Panc1 (cell line): ENCODE data around the gene KIAA0232. TPM values are rescaled to one million over a fixed set of nuclear protein-coding genes. Genes with fewer than 3 reads are reported as not detected.

Experiments used
- ATAC-seq: fragments of 200-7000 bp; cut with Tn5 transposase; 2 replicates; pipeline ENCODE4 v1.9.1; 2020; ENCODE audit warnings: mild to moderate bottlenecking, moderate library complexity
- BruUV-seq: library from RNA; stranded (reverse); fragments of 400-500 nt; replicated peaks from 2 replicates; lab custom pipeline; 2021; lab: Mats Ljungman, UMichigan
- CTCF ChIA-PET: fragments of 300-600 bp; sonication (Branson Sonifier 250); formaldehyde crosslinking; loops from one replicate; lab custom pipeline; 2022; ENCODE audit warnings: antibody characterized with exemption; lab: Charles Lee
- POLR2A ChIA-PET: fragments of 300-600 bp; sonication (Branson Sonifier 250); formaldehyde crosslinking; loops from one replicate; lab custom pipeline; 2022; ENCODE audit warnings: antibody characterized with exemption; lab: Charles Lee
- DNase-seq: peaks from one replicate; pipeline ENCODE4 v3.0.0-alpha.2; 2010; ENCODE audit warnings: low read depth, low spot score
- H3K27ac ChIP-seq: 2 replicates; pipeline ENCODE4 v1.5.1; 2011; ENCODE audit warnings: mild to moderate bottlenecking, low read length, inconsistent platforms
- H3K27me3 ChIP-seq: fragments of 200-500 bp; sonication (Bioruptor generic); 2 replicates; pipeline ENCODE4 v1.6.0; 2014; ENCODE audit warnings: low read length, inconsistent platforms; ENCODE audit not compliant: control insufficient read depth, insufficient read depth
- H3K36me3 ChIP-seq: fragments of 200-500 bp; sonication (Bioruptor generic); 2 replicates; pipeline ENCODE4 v1.5.1; 2014; ENCODE audit warnings: inconsistent platforms, mild to moderate bottlenecking, low read length, moderate library complexity; ENCODE audit not compliant: control insufficient read depth, insufficient read depth
- H3K4me1 ChIP-seq: 2 replicates; pipeline ENCODE4 v1.5.1; 2011; ENCODE audit warnings: inconsistent platforms, mild to moderate bottlenecking, low read length, moderate library complexity; ENCODE audit not compliant: control insufficient read depth, insufficient read depth
- H3K4me3 ChIP-seq, 2 experiments: 2 replicates each; pipeline ENCODE4 v1.5.1; 2011 to 2012; ENCODE audit warnings: low read depth in 2 of 2, low read length in 2 of 2, mild to moderate bottlenecking in 2 of 2, inconsistent platforms in 1 of 2, moderate library complexity in 1 of 2
- H3K9me3 ChIP-seq: fragments of 200-500 bp; sonication (Bioruptor generic); 2 replicates; pipeline ENCODE4 v1.5.1; 2014; ENCODE audit warnings: low read depth, mild to moderate bottlenecking, inconsistent platforms, low read length, moderate library complexity; ENCODE audit not compliant: control insufficient read depth, insufficient read depth
- CTCF ChIP-seq: fragments of 450-650 bp; IDR thresholded peaks from 2 replicates; pipeline ENCODE4 v1.5.1; 2017; ENCODE audit warnings: mild to moderate bottlenecking
- POLR2AphosphoS5 ChIP-seq: IDR thresholded peaks from 2 replicates; pipeline ENCODE4 v1.6.1; 2012; ENCODE audit warnings: mild to moderate bottlenecking, low read depth, low read length, moderate library complexity
- REST ChIP-seq, 2 experiments: IDR thresholded peaks; 2 replicates each; pipeline ENCODE4 v1.6.1; 2011 to 2012; ENCODE audit warnings: low read depth in 2 of 2, control low read depth in 1 of 2, low read length in 1 of 2, mild to moderate bottlenecking in 1 of 2, moderate library complexity in 1 of 2; ENCODE audit not compliant: insufficient read depth in 1 of 2
- SIN3A ChIP-seq: IDR thresholded peaks from 2 replicates; pipeline ENCODE4 v1.6.1; 2012; ENCODE audit warnings: low read depth, mild to moderate bottlenecking, low read length, moderate library complexity, borderline replicate concordance; ENCODE audit not compliant: insufficient read depth
- TCF7L2 ChIP-seq: IDR thresholded peaks from 2 replicates; pipeline ENCODE4 v1.6.1; 2011; ENCODE audit warnings: mild to moderate bottlenecking, low read depth, low read length, inconsistent platforms
- in situ Hi-C: cut with HindIII; loops from 2 replicates; pipeline ENCODE4 v1.10.0; 2016; ENCODE audit warnings: low sequenced_read_pairs, low pct_unique_long_range_greater_than_20kb
- intact Hi-C: fragments of 100-400 bp; cut with micrococcal nuclease; formaldehyde crosslinking; loops from one replicate; pipeline ENCODE4 v1.10.0; 2022; ENCODE audit not compliant: unreplicated experiment
- total RNA-seq: library from RNA; stranded (reverse); gene quantifications from one replicate; pipeline ENCODE4 v1.2.1, GENCODE V29; 2021; ENCODE audit not compliant: unreplicated experiment

KIAA0232 gene
- total RNA-seq, 1 experiment from 2014 or later, result 20.2 TPM

GRCh38 chr4:6773616-6774540 lies 8.6 kb upstream of the KIAA0232 start:
- Histone ChIP-seq H3K4me3 (no peak overlapping the region), H3K27me3 (no peaks in the 10 kb centered on the region), H3K9me3 (no peaks in the 10 kb centered on the region), H3K27ac (no peak overlapping the region), H3K36me3 (no peaks in the 10 kb centered on the region), H3K4me1 (peaks cover 10% of the 10 kb centered on the region; the same call in 1 of the 2 replicates)
- TF ChIP-seq REST (IDR thresholded peaks at IDR 0.05; ENCODE audit: insufficient read depth in 1 of 2, low read depth in 2 of 2, low read length in 1 of 2), result no peak
- no peak for TF ChIP-seq POLR2AphosphoS5
- no peak for TF ChIP-seq SIN3A
- no peak for TF ChIP-seq CTCF
- TF ChIP-seq TCF7L2, result no peak
- in situ Hi-C loops, result no loop called here
- BruUV-seq, result no TSS peak
- no peak for DNase-seq
- no peak for ATAC-seq
- CTCF ChIA-PET, result no interaction called here
- intact Hi-C loops, result no loop called here
- POLR2A ChIA-PET, result no interaction called here

GRCh38 chr4:6775746-6776145 lies 6.8 kb upstream of the KIAA0232 start:
- no peak overlapping the region for H3K27ac ChIP-seq
- no peaks in the 10 kb centered on the region for H3K27me3 ChIP-seq
- peaks cover 10% of the 10 kb centered on the region; the same call in 1 of the 2 replicates for H3K4me1 ChIP-seq
- no TSS peak for BruUV-seq
- in situ Hi-C loops (no loop called here), intact Hi-C loops (no loop called here)
- no peaks in the 10 kb centered on the region for H3K9me3 ChIP-seq
- POLR2A ChIA-PET, result no interaction called here
- CTCF ChIA-PET, result no interaction called here
- no peak overlapping the region for H3K4me3 ChIP-seq
- no peaks in the 10 kb centered on the region for H3K36me3 ChIP-seq
- DNase-seq, result no peak
- no peak for ATAC-seq
- TF ChIP-seq POLR2AphosphoS5 (no peak), REST (IDR thresholded peaks at IDR 0.05; ENCODE audit: insufficient read depth in 1 of 2, low read depth in 2 of 2, low read length in 1 of 2) (no peak), CTCF (no peak), SIN3A (no peak), TCF7L2 (no peak)
